NT2/D1 (cell line): ENCODE data around the gene NCKAP1.

Experiments used
- SUZ12 ChIP-seq: IDR thresholded peaks from 2 replicates; pipeline ENCODE4 v1.6.1; 2011; ENCODE audit not compliant: insufficient read length, insufficient read depth; ENCODE audit errors: extremely low read depth
- YY1 ChIP-seq: IDR thresholded peaks from 2 replicates; pipeline ENCODE4 v1.6.1; 2011; ENCODE audit not compliant: insufficient read length, insufficient read depth

GRCh38 chr2:182891611-182892010 lies 146.6 kb downstream of the NCKAP1 start:
- TF ChIP-seq YY1 = no peak
- TF ChIP-seq SUZ12 = no peak
